Psoas muscle (tissue), 8 donors: Measurements from ENCODE around the gene RALY. TPM values are rescaled to one million over a fixed set of nuclear protein-coding genes. Genes with fewer than 3 reads are reported as not detected.

Source experiments
- ATAC-seq, 4 donors: fragments of 200-7000 bp; cut with Tn5 transposase; one replicate each; pipeline ENCODE4 v1.9.1; 2020; ENCODE audit warnings: moderate library complexity in 3 of 4, mild to moderate bottlenecking in 2 of 4
- DNase-seq, 2 donors: peaks; one replicate each; pipeline ENCODE4 v3.0.0-alpha.2; 2020
- H3K27ac ChIP-seq: fragments of 200-600 bp; one replicate; pipeline ENCODE4 v1.8.0; 2022
- H3K27me3 ChIP-seq, 3 donors: fragments of 200-600 bp in 1 of 3; one replicate each; pipeline versions ENCODE4 v1.6.1 to v1.8.0; 2013 to 2022; ENCODE audit warnings: low read length in 2 of 3, mild to moderate bottlenecking in 2 of 3, moderate library complexity in 1 of 3; ENCODE audit not compliant: insufficient read depth in 3 of 3
- H3K36me3 ChIP-seq, 2 donors: fragments of 200-600 bp in 1 of 2; one replicate each; pipeline versions ENCODE4 v1.6.1 to v1.8.0; 2013 to 2022; ENCODE audit warnings: low read depth in 1 of 2, mild to moderate bottlenecking in 1 of 2, moderate library complexity in 1 of 2; ENCODE audit not compliant: insufficient read depth in 1 of 2
- H3K4me1 ChIP-seq: fragments of 200-600 bp; one replicate; pipeline ENCODE4 v1.8.0; 2022
- H3K4me3 ChIP-seq: fragments of 200-600 bp; one replicate; pipeline ENCODE4 v1.8.0; 2022; ENCODE audit warnings: mild to moderate bottlenecking
- H3K9me3 ChIP-seq: fragments of 200-600 bp; one replicate; pipeline ENCODE4 v1.8.0; 2022
- CTCF ChIP-seq: fragments of 200-600 bp; IDR thresholded peaks from one replicate; pipeline ENCODE4 v1.8.0; 2022; ENCODE audit warnings: antibody characterized with exemption
- WGBS, 3 donors: extraction: QIAGEN DNeasy Blood & Tissue Kit; methylation state at CpG; one replicate each; pipeline versions ENCODE4 v1.1.6 to v1.1.7; 2013; 5-methylcytosine and 5-hydroxymethylcytosine counted together
- intact Hi-C, 2 donors: fragments of 100-400 bp; cut with DNase I; formaldehyde crosslinking; loops; one replicate each; pipeline versions ENCODE4 v1.11.0 to v1.14.2; 2022
- polyA plus RNA-seq, 3 donors: library from polyadenylated mRNA; stranded (reverse); fragments of 200-250 nt; gene quantifications; one replicate each; pipeline ENCODE4 v1.2.3, GENCODE V29; 2013
- total RNA-seq, 4 donors: library from RNA; stranded (reverse); fragmentation: NEBNext Ultra II Directional in 2 of 4; extraction: Animal tissue kit (Norgen Biotek cat#: 25700) in 2 of 4; gene quantifications; one replicate each; pipeline versions ENCODE4 v1.2.1 to v1.2.4, GENCODE V29; 2021 to 2023
- donor health status: healthy with polysubstance abuse.
- donor health status: DM: no; HTN: no; CAD: no; lungs with moderate emphysema.
- donor health status: Bipolar disorder and iron deficiency.
- donor health status: healthy.
- donor health status: DM: yes; HTN: yes; CAD: no.
- donor health status: DM: no; HTN: no; CAD: no.
- donor health status: DM: no; HTN: no; CAD: no.
- donor health status: DM: yes; HTN: yes; CAD: no.

The RALY gene
- total and polyA plus RNA-seq, 7 donors = 92.3 to 325 (median 120) TPM

- intact Hi-C loops = loop anchor here (5.0 to 10.0 kb wide), 2 partner anchors 42 to 49 kb away; no protein-coding TSS in a partner anchor
- TF ChIP-seq CTCF = no peak
- H3K27ac ChIP-seq = no peak overlapping the region
- no peak for DNase-seq
- H3K27me3 ChIP-seq = no peaks in the 10 kb centered on the region
- ATAC-seq = peak in 3 of 4 donors; percentile 44 to 49 (median 46)
- H3K4me3 ChIP-seq = no peak overlapping the region
- no peaks in the 10 kb centered on the region for H3K4me1 ChIP-seq
- no peaks in the 10 kb centered on the region for H3K9me3 ChIP-seq
- peaks cover 0 to 82% of the 10 kb centered on the region in 2 donors for H3K36me3 ChIP-seq
- WGBS, 3 donors = 36 to 65% (median 39%) methylated on average over 16 of the region's 16 CpGs
Observed at GRCh38 chr20:34075647-34076046, 81.9 kb downstream of the RALY start.

DNA sequence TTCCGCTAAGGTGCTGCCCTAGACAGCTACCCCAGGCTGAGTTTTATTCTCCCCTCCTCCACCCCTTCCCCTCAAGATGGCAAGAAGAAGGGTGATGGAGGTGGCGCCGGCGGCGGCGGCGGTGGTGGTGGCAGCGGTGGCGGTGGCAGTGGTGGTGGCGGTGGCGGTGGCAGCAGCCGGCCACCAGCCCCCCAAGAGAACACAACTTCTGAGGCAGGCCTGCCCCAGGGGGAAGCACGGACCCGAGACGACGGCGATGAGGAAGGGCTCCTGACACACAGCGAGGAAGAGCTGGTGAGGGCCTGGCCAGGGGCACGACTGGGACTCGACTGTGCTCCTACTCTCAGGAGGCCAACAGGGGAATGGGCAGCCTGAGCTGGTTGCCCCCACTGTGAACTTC lies 83.2 kb downstream of the RALY start:
- peaks cover 1% of the 10 kb centered on the region for H3K4me1 ChIP-seq
- no peak overlapping the region for H3K27ac ChIP-seq
- H3K27me3 ChIP-seq = no peaks in the 10 kb centered on the region
- intact Hi-C loops = loop anchor here (5.0 to 10.0 kb wide), 2 partner anchors 40 to 48 kb away; no protein-coding TSS in a partner anchor
- H3K36me3 ChIP-seq = peaks cover 4 to 89% of the 10 kb centered on the region in 2 donors
- TF ChIP-seq CTCF = no peak
- no peak overlapping the region for H3K4me3 ChIP-seq
- DNase-seq (no peak), ATAC-seq (no peak)
- WGBS, 3 donors = 85 to 92% (median 90%) methylated on average over 9 to 20 of the region's 20 CpGs
- no peaks in the 10 kb centered on the region for H3K9me3 ChIP-seq

DNA sequence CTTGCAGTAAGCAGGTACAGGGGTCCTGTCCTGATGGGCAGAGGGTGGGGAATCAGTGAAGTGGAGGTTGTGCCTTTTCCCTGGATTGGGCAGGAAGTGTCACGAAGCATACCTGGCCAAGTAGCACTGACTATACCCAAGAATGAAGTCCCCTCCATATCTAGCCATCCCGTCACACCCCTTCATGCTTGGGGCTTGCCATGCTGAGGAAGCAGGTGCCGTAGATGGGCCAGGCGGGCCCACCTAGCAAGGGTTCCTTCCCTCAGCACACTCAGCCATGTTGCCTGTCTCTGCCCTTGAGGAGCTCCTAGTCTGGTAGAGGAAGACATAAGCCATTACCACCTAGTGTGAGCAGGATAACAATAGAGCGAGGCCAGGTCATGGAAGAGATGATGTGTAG lies 84.8 kb downstream of the RALY start:
- intact Hi-C loops = loop anchor here (5.0 to 10.0 kb wide), 2 partner anchors 39 to 46 kb away; no protein-coding TSS in a partner anchor
- no peak for TF ChIP-seq CTCF
- H3K27me3 ChIP-seq = no peaks in the 10 kb centered on the region
- H3K9me3 ChIP-seq = no peaks in the 10 kb centered on the region
- DNase-seq = no peak
- H3K36me3 ChIP-seq = peaks cover 4 to 83% of the 10 kb centered on the region in 2 donors
- no peak overlapping the region for H3K4me3 ChIP-seq
- ATAC-seq = no peak
- peaks cover 16% of the 10 kb centered on the region for H3K4me1 ChIP-seq
- WGBS, 3 donors = 96 to 98% (median 98%) methylated on average over 5 of the region's 5 CpGs
- no peak overlapping the region for H3K27ac ChIP-seq

DNA sequence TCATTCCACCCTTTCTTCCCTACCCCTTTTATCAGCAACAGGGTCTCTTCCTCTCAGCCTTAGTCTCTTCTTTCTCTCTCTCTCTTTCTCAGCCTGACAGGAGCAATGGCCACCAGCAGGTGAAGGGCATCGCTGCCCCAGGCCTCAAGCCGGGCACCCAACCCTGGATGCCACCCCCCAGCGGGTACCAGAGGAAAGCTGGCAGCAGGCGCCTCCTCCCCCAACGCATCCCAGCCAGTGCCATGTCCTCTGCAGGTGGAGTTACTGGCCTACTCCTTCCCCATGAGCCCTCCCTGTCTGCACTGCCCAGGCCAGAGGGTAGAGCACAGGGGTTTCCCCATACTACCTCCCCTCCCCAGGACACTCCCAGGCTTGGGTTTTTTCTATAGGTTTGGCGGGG lies 86.1 kb downstream of the RALY start:
- no peak for DNase-seq
- TF ChIP-seq CTCF = no peak
- intact Hi-C loops = loop anchor here (5.0 to 10.0 kb wide), 2 partner anchors 37 to 45 kb away; no protein-coding TSS in a partner anchor
- no peaks in the 10 kb centered on the region for H3K9me3 ChIP-seq
- no peak overlapping the region for H3K27ac ChIP-seq
- H3K4me3 ChIP-seq = no peak overlapping the region
- H3K27me3 ChIP-seq = no peaks in the 10 kb centered on the region
- no peak for ATAC-seq
- H3K36me3 ChIP-seq = peaks cover 4 to 81% of the 10 kb centered on the region in 2 donors
- 92 to 98% (median 97%) methylated on average over 6 of the region's 6 CpGs for WGBS, 3 donors
- H3K4me1 ChIP-seq = peaks cover 19% of the 10 kb centered on the region
